Lower lobe of right lung (tissue), 2 donors: Measurements from ENCODE around the gene YIPF4. TPM values are rescaled to one million over a fixed set of nuclear protein-coding genes. Genes with fewer than 3 reads are reported as not detected.
"Not testable (repeated sequence)": the region's sequence is repeated elsewhere in the genome, so short reads cannot be mapped to it uniquely, and the experiment has no call there.

Experiments used
- ATAC-seq, 2 donors: fragments of 200-7000 bp; cut with Tn5 transposase; one replicate each; pipeline ENCODE4 v1.9.1; 2020 to 2022; ENCODE audit warnings: mild to moderate bottlenecking in 2 of 2, moderate library complexity in 2 of 2
- DNase-seq: peaks from one replicate; pipeline ENCODE4 v3.0.0-alpha.2; 2020
- H3K27ac ChIP-seq: fragments of 200-600 bp; one replicate; pipeline ENCODE4 v1.8.0; 2022
- H3K27me3 ChIP-seq: fragments of 200-600 bp; one replicate; pipeline ENCODE4 v1.8.0; 2022; ENCODE audit warnings: low read depth
- H3K36me3 ChIP-seq: fragments of 200-600 bp; one replicate; pipeline ENCODE4 v1.8.0; 2022; ENCODE audit warnings: mild to moderate bottlenecking
- H3K4me1 ChIP-seq: fragments of 200-600 bp; one replicate; pipeline ENCODE4 v1.8.0; 2022
- H3K4me3 ChIP-seq: fragments of 200-600 bp; one replicate; pipeline ENCODE4 v1.8.0; 2022; ENCODE audit warnings: mild to moderate bottlenecking
- H3K9me3 ChIP-seq: fragments of 200-600 bp; one replicate; pipeline ENCODE4 v1.8.0; 2022
- CTCF ChIP-seq: fragments of 200-600 bp; IDR thresholded peaks from one replicate; pipeline ENCODE4 v1.8.0; 2022; ENCODE audit warnings: antibody characterized with exemption, mild to moderate bottlenecking
- intact Hi-C: fragments of 100-400 bp; cut with DNase I; formaldehyde crosslinking; loops from one replicate; pipeline ENCODE4 v1.11.0; 2022
- total RNA-seq: library from RNA; stranded (reverse); fragmentation: NEBNext Ultra II Directional; extraction: Animal tissue kit (Norgen Biotek cat#: 25700); gene quantifications from one replicate; pipeline ENCODE4 v1.2.1, GENCODE V29; 2021
- donor health status: DM: no; HTN: yes; CAD: no; lungs with severe emphysema.

YIPF4 gene
- total RNA-seq, 1 donor from 2014 or later, result 59.4 TPM

GRCh38 chr2:32355976-32356680, 78.4 kb downstream of the YIPF4 start:
- intact Hi-C loops, result no loop called here
- Histone ChIP-seq H3K9me3 (no peaks in the 10 kb centered on the region), H3K4me3 (peak overlapping the region; percentile 76), H3K27ac (peak overlapping the region; percentile 97), H3K36me3 (no peaks in the 10 kb centered on the region), H3K27me3 (no peaks in the 10 kb centered on the region), H3K4me1 (peaks cover 38% of the 10 kb centered on the region)
- no peak for DNase-seq
- TF ChIP-seq CTCF, result no peak
- ATAC-seq, result no peak

- TF ChIP-seq CTCF, result no peak
- ATAC-seq (peak; percentile 97 to 99), DNase-seq (peak; percentile 99)
- Histone ChIP-seq H3K36me3 (no peaks in the 10 kb centered on the region), H3K4me3 (peak within 1 kb of the TSS; percentile 76), H3K9me3 (no peaks in the 10 kb centered on the region), H3K27ac (peak within 1 kb of the TSS; percentile 97), H3K27me3 (no peaks in the 10 kb centered on the region), H3K4me1 (peaks cover 42% of the 10 kb centered on the region)
- intact Hi-C loops, result no loop called here
These were observed 79.1 kb downstream of the YIPF4 start, which contains the start of gene BIRC6 for GRCh38 chr2:32356681-32357317. Gene BIRC6 (plus strand): TSS chr2:32357023. CDS start chr2:32357162, 139 bp downstream.

- TF ChIP-seq CTCF, result no peak
- H3K9me3 ChIP-seq, result no peaks in the 10 kb centered on the region
- H3K4me1 ChIP-seq, result peaks cover 42% of the 10 kb centered on the region
- no peaks in the 10 kb centered on the region for H3K36me3 ChIP-seq
- H3K27ac ChIP-seq, result peak overlapping the region; percentile 97
- peak; percentile 66 for DNase-seq
- intact Hi-C loops, result no loop called here
- no peaks in the 10 kb centered on the region for H3K27me3 ChIP-seq
- ATAC-seq, result peak; percentile 25 to 31
- H3K4me3 ChIP-seq, result peak overlapping the region; percentile 76
These were observed 79.8 kb downstream of the YIPF4 start for GRCh38 chr2:32357318-32358110.

GRCh38 chr2:32358111-32358482, 80.4 kb downstream of the YIPF4 start:
- Histone ChIP-seq H3K4me1 (peaks cover 42% of the 10 kb centered on the region), H3K9me3 (no peaks in the 10 kb centered on the region), H3K27me3 (no peaks in the 10 kb centered on the region), H3K27ac (peak overlapping the region; percentile 97), H3K36me3 (no peaks in the 10 kb centered on the region), H3K4me3 (peak overlapping the region; percentile 76)
- ATAC-seq (no peak), DNase-seq (no peak)
- no peak for TF ChIP-seq CTCF
- intact Hi-C loops, result no loop called here

GRCh38 chr2:32360416-32360815, 82.7 kb downstream of the YIPF4 start:
- intact Hi-C loops, result no loop called here

GRCh38 chr2:32362997-32363396, 85.3 kb downstream of the YIPF4 start:
- intact Hi-C loops, H3K4me3 ChIP-seq, H3K27me3 ChIP-seq, ATAC-seq, H3K27ac ChIP-seq, DNase-seq, H3K36me3 ChIP-seq, H3K9me3 ChIP-seq: not testable (repeated sequence)
- H3K4me1 ChIP-seq, result peaks cover 61% of the 10 kb centered on the region

More at GRCh38 chr2:32360416-32360815, 82.7 kb downstream of the YIPF4 start:
- ATAC-seq (no peak), DNase-seq (no peak)
- H3K9me3 ChIP-seq, result no peaks in the 10 kb centered on the region
- no peaks in the 10 kb centered on the region for H3K36me3 ChIP-seq
- no peaks in the 10 kb centered on the region for H3K27me3 ChIP-seq
- H3K27ac ChIP-seq, result no peak overlapping the region
- H3K4me3 ChIP-seq, result no peak overlapping the region
- peaks cover 61% of the 10 kb centered on the region for H3K4me1 ChIP-seq
- no peak for TF ChIP-seq CTCF
